ENCODE measurements around the gene COG2.
"Not testable (repeated sequence)": the region's sequence is repeated elsewhere in the genome, so short reads cannot be mapped to it uniquely, and the experiment has no call there.

The COG2 gene

GRCh38 chr1:230642263-230642959 lies at the start of gene COG2:
COG2 (plus strand) TSS chr1:230642481; CDS start chr1:230642607, 126 bp downstream.
- DNase-seq: peak; percentile 91

- no peak for DNase-seq
Measured at GRCh38 chr1:230592848-230593414, 49.4 kb upstream of the COG2 start.

GRCh38 chr1:230594214-230594773 lies 48.0 kb upstream of the COG2 start:
- no peak for DNase-seq

GRCh38 chr1:230595181-230595580 lies 47.1 kb upstream of the COG2 start:
- DNase-seq: no peak

GRCh38 chr1:230596306-230596705 lies 46.0 kb upstream of the COG2 start:
- no peak for DNase-seq

- DNase-seq: no peak
Measured at GRCh38 chr1:230598745-230599144, 43.5 kb upstream of the COG2 start.

GRCh38 chr1:230599926-230600656 lies 42.2 kb upstream of the COG2 start:
- DNase-seq: no peak

- not testable (repeated sequence) for DNase-seq
Measured at GRCh38 chr1:230600657-230601400, 41.5 kb upstream of the COG2 start.

GRCh38 chr1:230609208-230609607 lies 33.1 kb upstream of the COG2 start:
- no peak for DNase-seq

GRCh38 chr1:230610589-230610988 lies 31.7 kb upstream of the COG2 start:
- no peak for DNase-seq

GRCh38 chr1:230611128-230611877 lies 31.0 kb upstream of the COG2 start:
- DNase-seq: no peak

- no peak for DNase-seq
Measured at GRCh38 chr1:230611878-230612235, 30.4 kb upstream of the COG2 start.

- no peak for DNase-seq
Measured at GRCh38 chr1:230612651-230613050, 29.6 kb upstream of the COG2 start.

GRCh38 chr1:230614121-230614520 lies 28.2 kb upstream of the COG2 start:
- DNase-seq: no peak

GRCh38 chr1:230618537-230618936 lies 23.7 kb upstream of the COG2 start:
- DNase-seq: no peak

- DNase-seq: no peak
Measured at GRCh38 chr1:230620649-230621323, 21.5 kb upstream of the COG2 start.

- no peak for DNase-seq
Measured at GRCh38 chr1:230621324-230622030, 20.8 kb upstream of the COG2 start.

- no peak for DNase-seq
Measured at GRCh38 chr1:230622151-230622550, 20.1 kb upstream of the COG2 start.

GRCh38 chr1:230624097-230624713 lies 18.1 kb upstream of the COG2 start:
- DNase-seq: no peak

- DNase-seq: no peak
Measured at GRCh38 chr1:230626232-230626631, 16.0 kb upstream of the COG2 start.

- no peak for DNase-seq
Measured at GRCh38 chr1:230627767-230628166, 14.5 kb upstream of the COG2 start.

Measured in CD4-positive, alpha-beta T cell treated with Interleukin-15 for 1 hour (primary cell).